Natural killer cell (primary cell): ENCODE results near the gene YPEL2. TPM values are rescaled to one million over a fixed set of nuclear protein-coding genes. Genes with fewer than 3 reads are reported as not detected.

Experiments used
- ATAC-seq, 3 donors: fragments of 150-1000 bp in 2 of 3; fragments of 200-7000 bp in 1 of 3; cut with Tn5 transposase; 1 replicate in 1 of 3; 2 replicates in 2 of 3; pipeline ENCODE4 v1.10.0; 2021; ENCODE audit warnings: mild to moderate bottlenecking in 2 of 3, moderate library complexity in 2 of 3
- DNase-seq, 2 donors: peaks; one replicate each; pipeline versions ENCODE4 v3.0.0 to v3.0.0-alpha.2; 2013 to 2021; ENCODE audit warnings: mixed read lengths in 1 of 2
- H3K27ac ChIP-seq: one replicate; pipeline ENCODE4 v1.5.1; 2013; ENCODE audit warnings: mild to moderate bottlenecking, low read length
- H3K27me3 ChIP-seq: one replicate; pipeline ENCODE4 v1.6.1; 2013; ENCODE audit warnings: low read length; ENCODE audit not compliant: control insufficient read depth, insufficient read depth
- H3K36me3 ChIP-seq: one replicate; pipeline ENCODE4 v1.6.1; 2013; ENCODE audit warnings: low read length; ENCODE audit not compliant: control insufficient read depth, insufficient read depth
- H3K4me1 ChIP-seq: one replicate; pipeline ENCODE4 v1.6.1; 2013; ENCODE audit warnings: low read length; ENCODE audit not compliant: control insufficient read depth, insufficient read depth
- H3K4me3 ChIP-seq: one replicate; pipeline ENCODE4 v1.5.1; 2013; ENCODE audit warnings: low read length
- H3K9me3 ChIP-seq: one replicate; pipeline ENCODE4 v1.6.1; 2013; ENCODE audit warnings: low read length; ENCODE audit not compliant: control insufficient read depth, insufficient read depth
- H3K27ac Mint-ChIP-seq, 2 donors: one replicate each; pipeline ENCODE4 v1.8.0; 2022; ENCODE audit warnings: mild to moderate bottlenecking in 2 of 2, mixed read lengths in 2 of 2, moderate library complexity in 1 of 2
- H3K27me3 Mint-ChIP-seq, 2 donors: one replicate each; pipeline ENCODE4 v1.8.0; 2022; ENCODE audit warnings: low read depth in 2 of 2, mixed read lengths in 2 of 2
- H3K36me3 Mint-ChIP-seq: one replicate; pipeline ENCODE4 v1.8.0; 2022; ENCODE audit warnings: mixed read lengths
- H3K4me1 Mint-ChIP-seq, 2 donors: one replicate each; pipeline ENCODE4 v1.8.0; 2022; ENCODE audit warnings: mixed read lengths in 2 of 2
- H3K4me3 Mint-ChIP-seq: one replicate; pipeline ENCODE4 v1.8.0; 2022; ENCODE audit warnings: mild to moderate bottlenecking, moderate library complexity, mixed read lengths
- H3K9me3 Mint-ChIP-seq, 2 donors: one replicate each; pipeline ENCODE4 v1.8.0; 2022; ENCODE audit warnings: mixed read lengths in 2 of 2
- CTCF ChIP-seq: fragments of 200-600 bp; IDR thresholded peaks from one replicate; pipeline ENCODE4 v1.8.0; 2022; ENCODE audit warnings: antibody characterized with exemption
- WGBS: methylation state at CpG from one replicate; pipeline ENCODE4 v1.1.7; 2013; ENCODE audit warnings: missing lambda C conversion rate; ENCODE audit not compliant: insufficient coverage; 5-methylcytosine and 5-hydroxymethylcytosine counted together
- intact Hi-C: fragments of 100-400 bp; cut with micrococcal nuclease; formaldehyde crosslinking; loops from one replicate; pipeline ENCODE4 v1.14.2; 2022
- total RNA-seq, 4 donors: library from RNA; stranded (reverse); fragments of 120-200 nt in 1 of 4; gene quantifications; one replicate each; pipeline versions ENCODE4 v1.2.3 to v1.2.4, GENCODE V29; 2013 to 2022

The YPEL2 gene
- total RNA-seq, 3 donors from 2014 or later (not counting 1 experiment from before 2014, with no cell fraction given) = 30.5 to 35.6 (median 33.5) TPM

GRCh38 chr17:59342681-59343131 lies 11.3 kb downstream of the YPEL2 start:
- intact Hi-C loops = no loop called here
- DNase-seq (no peak), ATAC-seq (no peak)
- Histone ChIP-seq H3K27ac (no peak overlapping the region), H3K9me3 (no peaks in the 10 kb centered on the region), H3K27me3 (no peaks in the 10 kb centered on the region), H3K4me3 (no peak overlapping the region), H3K4me1 (no peaks in the 10 kb centered on the region), H3K36me3 (no peaks in the 10 kb centered on the region)
- Mint-ChIP-seq H3K9me3 (no peaks in the 10 kb centered on the region), H3K4me1 (peaks cover 13 to 48% of the 10 kb centered on the region in 2 donors), H3K27ac (no peak overlapping the region), H3K36me3 (no peaks in the 10 kb centered on the region), H3K4me3 (no peak overlapping the region), H3K27me3 (no peaks in the 10 kb centered on the region)
- 73% methylated on average over 4 of the region's 4 CpGs for WGBS
- no peak for TF ChIP-seq CTCF

DNA sequence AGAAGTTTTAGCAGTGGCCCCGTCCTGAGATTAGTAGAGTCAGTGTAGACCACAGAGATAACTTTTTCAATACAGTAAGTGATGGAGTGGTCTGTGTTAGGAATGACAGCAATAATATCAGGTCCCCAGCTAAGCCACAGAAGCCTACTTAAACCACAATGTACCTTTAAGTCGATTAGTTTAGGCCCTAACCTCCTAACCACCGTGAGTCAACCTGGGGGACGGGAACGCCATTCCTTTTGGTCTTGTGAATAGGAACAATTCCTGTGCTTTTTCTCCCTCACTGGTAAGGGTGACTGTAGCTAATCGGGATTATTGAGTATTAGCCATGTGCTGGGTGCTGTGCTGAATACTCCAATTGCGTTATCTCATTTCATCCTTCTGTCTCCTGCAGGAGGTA lies 14.0 kb downstream of the YPEL2 start:
- intact Hi-C loops = no loop called here
- no peaks in the 10 kb centered on the region for H3K27me3 ChIP-seq
- H3K4me1 ChIP-seq = no peaks in the 10 kb centered on the region
- no peaks in the 10 kb centered on the region for H3K9me3 Mint-ChIP-seq
- TF ChIP-seq CTCF = no peak
- ATAC-seq = no peak
- H3K4me1 Mint-ChIP-seq = peaks cover 13 to 46% of the 10 kb centered on the region in 2 donors
- H3K4me3 Mint-ChIP-seq = no peak overlapping the region
- DNase-seq = no peak
- 86% methylated on average over 7 of the region's 7 CpGs for WGBS
- H3K27ac Mint-ChIP-seq = no peak overlapping the region
- no peak overlapping the region for H3K27ac ChIP-seq
- no peak overlapping the region for H3K4me3 ChIP-seq
- no peaks in the 10 kb centered on the region for H3K27me3 Mint-ChIP-seq
- H3K36me3 Mint-ChIP-seq = no peaks in the 10 kb centered on the region
- H3K9me3 ChIP-seq = no peaks in the 10 kb centered on the region
- H3K36me3 ChIP-seq = no peaks in the 10 kb centered on the region

- 91% methylated on average over 4 of the region's 4 CpGs for WGBS
- Mint-ChIP-seq H3K36me3 (no peaks in the 10 kb centered on the region), H3K4me1 (peaks cover 13 to 48% of the 10 kb centered on the region in 2 donors), H3K4me3 (no peak overlapping the region), H3K9me3 (no peaks in the 10 kb centered on the region), H3K27me3 (no peaks in the 10 kb centered on the region), H3K27ac (no peak overlapping the region)
- no peaks in the 10 kb centered on the region for H3K36me3 ChIP-seq
- ATAC-seq (no peak), DNase-seq (no peak)
- no peaks in the 10 kb centered on the region for H3K9me3 ChIP-seq
- no peaks in the 10 kb centered on the region for H3K27me3 ChIP-seq
- H3K4me1 ChIP-seq = no peaks in the 10 kb centered on the region
- H3K27ac ChIP-seq = no peak overlapping the region
- H3K4me3 ChIP-seq = no peak overlapping the region
- intact Hi-C loops = no loop called here
- no peak for TF ChIP-seq CTCF
These were observed 14.9 kb downstream of the YPEL2 start for GRCh38 chr17:59346341-59346740.

DNA sequence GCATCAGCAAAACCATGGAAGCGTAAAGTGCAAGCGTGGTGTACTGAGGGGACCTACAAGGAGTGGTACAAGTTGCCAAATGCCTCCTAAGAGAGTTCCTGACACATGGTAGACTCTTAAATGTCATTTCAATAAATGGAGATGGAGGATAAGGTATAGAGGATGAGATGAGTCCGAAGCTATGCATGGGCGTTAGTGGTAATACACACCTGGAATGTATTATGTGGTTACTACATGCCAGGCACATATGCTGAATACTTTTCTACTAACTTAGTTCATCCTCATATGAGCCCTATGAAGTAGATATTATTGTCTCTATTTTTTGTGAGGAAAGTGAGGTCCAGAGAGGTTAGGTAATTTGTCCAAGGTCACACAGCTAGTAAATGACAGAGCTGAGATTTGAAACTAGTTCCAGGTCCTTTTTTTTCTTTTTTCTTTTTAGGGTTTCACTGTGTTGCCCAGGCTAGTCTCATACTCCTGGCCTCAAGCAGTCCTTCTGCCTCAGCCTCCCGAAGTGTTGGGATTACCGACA lies 15.5 kb downstream of the YPEL2 start:
- DNase-seq = no peak
- no peaks in the 10 kb centered on the region for H3K27me3 ChIP-seq
- Mint-ChIP-seq H3K27me3 (no peaks in the 10 kb centered on the region), H3K9me3 (no peaks in the 10 kb centered on the region), H3K4me3 (no peak overlapping the region), H3K27ac (no peak overlapping the region), H3K36me3 (no peaks in the 10 kb centered on the region), H3K4me1 (peaks cover 19 to 51% of the 10 kb centered on the region in 2 donors)
- no peaks in the 10 kb centered on the region for H3K9me3 ChIP-seq
- no peak overlapping the region for H3K4me3 ChIP-seq
- ATAC-seq = no peak
- 97% methylated on average over 6 of the region's 6 CpGs for WGBS
- H3K4me1 ChIP-seq = no peaks in the 10 kb centered on the region
- H3K27ac ChIP-seq = no peak overlapping the region
- intact Hi-C loops = no loop called here
- TF ChIP-seq CTCF = no peak
- no peaks in the 10 kb centered on the region for H3K36me3 ChIP-seq
